ENCODE measurements around the gene ZBTB44. TPM values are rescaled to one million over a fixed set of nuclear protein-coding genes. Genes with fewer than 3 reads are reported as not detected.

The ZBTB44 gene
- total RNA-seq, 1 experiment from 2014 or later = 32.5 TPM

- no peak overlapping the region for H3K27ac ChIP-seq (ENCODE audit: low read depth, low read length)
- DNase-seq (ENCODE audit: low read depth, low spot score) = no peak
- H2AFZ ChIP-seq (ENCODE audit: low read depth, low read length, poor library complexity, severe bottlenecking) = no peak overlapping the region
- H3K9me3 ChIP-seq (ENCODE audit: control insufficient read depth in 1 of 2, insufficient read depth in 1 of 2, low read depth in 1 of 2, low read length in 2 of 2) = no peaks in the 10 kb centered on the region
- H3K4me2 ChIP-seq (ENCODE audit: low read length) = peak overlapping the region; percentile 28
- BruUV-seq (replicated peaks) = no TSS peak
- peaks cover 6% of the 10 kb centered on the region; the same call in 1 of the 2 replicates for H4K20me1 ChIP-seq (ENCODE audit: insufficient read depth)
- H3K4me1 ChIP-seq (ENCODE audit: control insufficient read depth in 1 of 2, insufficient read depth in 2 of 2, low read length in 2 of 2) = peaks cover 16 to 39% of the 10 kb centered on the region in 2 experiments
- H3K9ac ChIP-seq (ENCODE audit: low read length) = no peak overlapping the region
- no peaks in the 10 kb centered on the region for H3K9me2 ChIP-seq (ENCODE audit: insufficient read depth)
- H3K79me2 ChIP-seq (ENCODE audit: insufficient read depth, low read length) = peaks cover 83% of the 10 kb centered on the region
- intact Hi-C loops (cut with micrococcal nuclease) = no loop called here
- ChIA-PET CTCF (interaction anchor here (0.7 kb wide), 1 partner anchor 31 kb away, joined by 3 read pairs; no protein-coding TSS in a partner anchor), RAD21 (ENCODE audit: low non-redundant PET in 1 of 2, low total read pairs in 2 of 2, uncharacterized antibody in 2 of 2, unreplicated experiment in 2 of 2) (interaction anchor here in 1 of 2 experiments (0.8 kb wide), 1 partner anchor 109 kb away, joined by 8 read pairs; no protein-coding TSS in a partner anchor), POLR2A (no interaction called here)
- no peaks in the 10 kb centered on the region for H3K36me3 ChIP-seq (ENCODE audit: control insufficient read depth in 1 of 2, insufficient read depth in 2 of 2, low read length in 2 of 2)
- ATAC-seq = peak; percentile 52
- no peaks in the 10 kb centered on the region for H3K27me3 ChIP-seq (ENCODE audit: insufficient read depth, low read length)
- TF ChIP-seq TCF7L2 (IDR thresholded peaks at IDR 0.05; ENCODE audit: borderline replicate concordance, extremely low read depth, insufficient read depth, insufficient read length) (peak; percentile 91), ATF3 (IDR thresholded peaks at IDR 0.05) (no peak)
- H3K4me3 ChIP-seq (replicated peaks in 1 of 2; ENCODE audit: low read depth in 1 of 2, low read length in 2 of 2) = no peak overlapping the region
Measured at GRCh38 chr11:130181295-130182272, 133.1 kb downstream of the ZBTB44 start.

- intact Hi-C loops (cut with micrococcal nuclease) = no loop called here
- ChIA-PET POLR2A (no interaction called here), CTCF (no interaction called here), RAD21 (ENCODE audit: low non-redundant PET in 1 of 2, low total read pairs in 2 of 2, uncharacterized antibody in 2 of 2, unreplicated experiment in 2 of 2) (no interaction called here)
- Histone ChIP-seq H3K27me3 (ENCODE audit: insufficient read depth, low read length) (no peaks in the 10 kb centered on the region), H3K4me2 (ENCODE audit: low read length) (peak overlapping the region; percentile 28; the same call in 1 of the 2 replicates), H3K9me3 (ENCODE audit: control insufficient read depth in 1 of 2, insufficient read depth in 1 of 2, low read depth in 1 of 2, low read length in 2 of 2) (no peaks in the 10 kb centered on the region), H3K9ac (ENCODE audit: low read length) (no peak overlapping the region), H4K20me1 (ENCODE audit: insufficient read depth) (peaks cover 6% of the 10 kb centered on the region; the same call in 1 of the 2 replicates), H3K4me3 (replicated peaks in 1 of 2; ENCODE audit: low read depth in 1 of 2, low read length in 2 of 2) (no peak overlapping the region), H3K36me3 (ENCODE audit: control insufficient read depth in 1 of 2, insufficient read depth in 2 of 2, low read length in 2 of 2) (no peaks in the 10 kb centered on the region), H3K4me1 (ENCODE audit: control insufficient read depth in 1 of 2, insufficient read depth in 2 of 2, low read length in 2 of 2) (peaks cover 16 to 39% of the 10 kb centered on the region in 2 experiments), H2AFZ (ENCODE audit: low read depth, low read length, poor library complexity, severe bottlenecking) (no peak overlapping the region), H3K79me2 (ENCODE audit: insufficient read depth, low read length) (peaks cover 79% of the 10 kb centered on the region), H3K27ac (ENCODE audit: low read depth, low read length) (no peak overlapping the region), H3K9me2 (ENCODE audit: insufficient read depth) (no peaks in the 10 kb centered on the region)
- BruUV-seq (replicated peaks) = no TSS peak
- DNase-seq (ENCODE audit: low read depth, low spot score) (no peak), ATAC-seq (no peak)
- TF ChIP-seq JUND (IDR thresholded peaks at IDR 0.05) (no peak), ZBTB33 (IDR thresholded peaks at IDR 0.05; ENCODE audit: extremely low read depth, insufficient replicate concordance, low read length) (no peak), YY1 (IDR thresholded peaks at IDR 0.05; ENCODE audit: extremely low read depth, insufficient replicate concordance, low read depth, low read length) (no peak), ELF1 (IDR thresholded peaks at IDR 0.05; ENCODE audit: borderline replicate concordance, low read depth) (no peak), EZH2phosphoT487 (IDR thresholded peaks at IDR 0.05; ENCODE audit: borderline replicate concordance) (no peak), SP1 (IDR thresholded peaks at IDR 0.05; ENCODE audit: low read depth) (no peak), RAD21 (IDR thresholded peaks at IDR 0.05; ENCODE audit: low read depth) (no peak), ATF3 (IDR thresholded peaks at IDR 0.05) (no peak), REST (IDR thresholded peaks at IDR 0.05; ENCODE audit: low read depth) (no peak), POLR2A (IDR thresholded peaks at IDR 0.05; ENCODE audit: borderline replicate concordance, extremely low read depth, insufficient read depth, insufficient read length) (no peak)
Measured at GRCh38 chr11:130180896-130181294, 133.8 kb downstream of the ZBTB44 start.
